AG20443 (cell line): ENCODE data around the gene ARMC9.
"Not testable (repeated sequence)": the region's sequence is repeated elsewhere in the genome, so short reads cannot be mapped to it uniquely, and the experiment has no call there.

Source experiments
- DNase-seq: peaks from one replicate; pipeline ENCODE4 v3.0.0; 2012; ENCODE audit warnings: low spot score, mixed read lengths

ARMC9 gene

DNA sequence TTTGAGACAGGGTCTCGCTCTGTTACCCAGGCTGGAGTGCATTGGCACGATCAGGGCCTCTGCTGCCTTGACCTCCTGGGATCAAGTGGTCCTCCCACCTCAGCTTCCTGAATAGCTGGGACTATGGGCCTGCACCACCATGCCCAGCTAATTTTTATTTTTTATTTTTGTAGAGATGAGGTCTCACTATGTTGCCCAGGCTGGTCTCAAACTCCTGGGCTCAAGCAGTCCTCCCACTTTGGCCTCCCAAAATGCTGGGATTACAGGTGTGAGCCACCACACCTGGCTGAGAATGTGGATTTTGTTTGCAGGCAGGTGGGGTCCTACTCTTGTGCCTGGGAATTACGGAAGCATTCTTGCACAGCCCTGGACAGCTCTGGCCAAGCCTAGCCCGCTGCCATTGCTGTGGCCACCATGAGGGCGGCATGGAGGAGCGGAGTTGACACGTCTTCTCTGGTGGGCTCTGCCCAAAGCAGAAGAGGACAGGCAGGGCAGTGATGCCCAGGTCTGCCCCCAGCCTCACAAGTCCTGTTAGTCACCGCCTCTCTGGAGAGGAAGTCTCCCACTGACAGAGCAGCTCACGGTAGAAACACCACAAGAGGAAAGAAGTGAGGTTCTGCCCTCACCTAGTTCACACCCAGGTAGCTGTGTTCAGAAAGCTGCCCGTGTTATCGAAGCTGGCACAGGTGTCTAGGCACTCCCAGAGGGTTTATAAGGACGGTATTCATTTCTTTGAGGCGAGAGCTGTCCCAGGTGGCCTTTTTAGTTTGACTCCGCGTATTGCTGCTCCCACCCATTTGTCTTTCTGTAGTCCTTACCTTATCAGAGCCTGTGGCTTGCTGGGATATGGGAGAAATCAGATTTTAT is 46.2 kb downstream of the ARMC9 start:
- no peak for DNase-seq

DNA sequence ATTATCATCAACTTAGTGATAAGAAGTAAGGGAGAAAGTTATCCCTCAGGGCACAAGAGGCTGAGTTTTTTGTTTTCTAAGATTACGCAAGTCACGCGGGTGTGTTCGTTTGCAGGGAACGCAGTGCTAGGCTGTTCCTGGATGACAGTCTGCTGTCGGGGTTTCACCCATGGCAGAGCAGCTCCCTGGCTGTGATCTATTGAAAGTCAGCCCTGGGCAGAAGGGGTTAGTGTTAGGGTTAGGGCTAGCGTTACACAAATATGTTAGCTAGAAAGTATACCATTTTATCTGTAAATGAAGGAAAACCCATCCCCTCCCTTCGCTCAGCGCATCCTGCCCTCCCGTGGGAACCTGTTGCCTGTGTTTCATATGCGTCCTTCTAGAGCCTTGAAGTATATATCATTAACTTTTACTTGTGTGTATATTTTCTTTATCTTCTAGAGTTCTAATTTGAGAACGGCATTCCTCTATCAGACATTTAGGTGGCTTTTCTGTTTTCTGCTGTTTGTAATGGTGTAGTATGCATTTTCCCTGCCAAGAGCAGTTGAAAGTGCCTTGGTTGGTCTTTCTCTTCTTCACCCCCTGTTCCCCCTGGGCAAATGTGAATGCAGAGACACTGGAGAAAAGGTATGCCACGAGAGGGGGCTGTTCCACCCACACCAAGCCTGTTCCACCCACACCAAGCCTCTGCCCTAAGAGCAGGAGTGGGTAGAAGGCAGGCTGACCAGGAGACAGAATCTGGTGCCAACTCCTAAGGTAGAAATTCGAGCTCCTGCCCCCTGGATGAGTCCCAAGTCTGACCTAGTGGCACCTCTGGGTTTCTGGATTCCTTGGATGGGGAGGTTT is 47.0 kb downstream of the ARMC9 start:
- no peak for DNase-seq

DNA sequence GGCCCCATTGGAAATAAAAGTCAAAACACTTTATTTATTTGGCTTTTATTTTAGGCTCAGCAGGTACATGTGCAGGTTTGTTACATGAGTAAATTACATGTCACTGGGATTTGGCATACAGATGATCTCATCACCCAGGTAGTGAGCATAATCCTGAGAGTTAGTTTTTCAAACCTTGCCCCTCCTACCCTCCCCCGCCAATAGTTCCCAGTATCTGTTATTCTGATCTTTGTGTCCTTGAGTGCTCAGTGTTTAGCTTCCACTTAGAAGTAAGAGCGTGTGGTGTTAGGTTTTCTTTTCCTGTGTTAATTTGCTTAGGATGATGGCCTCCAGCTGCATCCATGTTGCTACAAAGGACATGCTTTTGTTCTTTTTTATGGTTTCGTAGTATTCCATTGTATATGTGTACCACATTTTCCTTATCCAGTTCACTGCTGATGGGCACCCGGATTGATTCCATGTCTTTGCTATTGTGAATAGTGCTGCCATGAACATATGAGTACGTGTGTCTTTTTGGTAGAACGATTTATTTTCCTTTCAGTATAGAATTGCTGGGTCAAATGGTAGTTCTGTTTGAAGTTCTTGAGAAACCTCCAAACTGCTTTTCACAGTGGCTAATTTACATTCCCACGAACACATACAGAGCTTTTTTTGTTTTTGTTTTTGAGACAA is 47.9 kb downstream of the ARMC9 start:
- no peak for DNase-seq

DNA sequence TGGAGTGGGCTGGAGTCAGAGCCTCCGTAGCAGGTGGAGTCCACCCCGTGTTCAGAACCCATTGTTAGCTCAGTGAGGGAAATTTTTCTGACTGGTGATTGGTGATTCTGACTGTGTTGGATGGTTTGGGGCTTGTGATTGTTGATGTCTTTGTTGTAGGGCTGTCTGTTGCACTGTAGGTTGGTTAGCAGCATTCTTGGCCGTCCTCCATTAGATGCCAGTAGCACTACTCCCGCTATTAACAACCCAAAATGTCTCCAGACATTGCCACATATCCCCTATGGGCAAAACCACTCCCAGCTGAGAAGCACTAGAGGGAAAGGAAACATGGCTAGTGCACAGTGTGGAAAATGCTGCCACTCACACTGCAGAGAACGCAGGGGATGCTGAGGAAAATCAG is 51.7 kb downstream of the ARMC9 start:
- DNase-seq, result peak; percentile 25

- DNase-seq, result no peak
These were observed 52.3 kb downstream of the ARMC9 start for GRCh38 chr2:231250698-231251097.

DNA sequence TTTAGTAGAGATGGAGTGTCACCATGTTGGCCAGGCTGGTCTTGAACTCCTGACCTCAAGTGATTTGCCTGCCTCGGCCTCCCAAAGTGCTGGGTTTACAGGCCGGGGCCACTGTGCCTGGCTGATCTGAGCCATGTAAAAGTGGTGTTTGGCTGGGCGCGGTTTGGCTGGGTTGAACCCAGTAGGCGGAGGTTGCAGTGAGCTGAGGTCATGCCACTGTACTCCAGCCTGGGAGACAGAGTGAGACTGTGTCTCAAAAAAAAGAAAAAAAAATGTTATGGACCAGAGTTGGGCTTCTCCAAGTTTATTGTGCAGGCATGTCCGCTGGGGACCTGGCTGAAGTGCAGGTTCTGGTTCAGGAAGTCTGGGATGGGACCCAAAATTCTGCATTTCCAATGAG is 54.9 kb downstream of the ARMC9 start:
- DNase-seq, result not testable (repeated sequence)

- DNase-seq, result no peak
These were observed 58.1 kb downstream of the ARMC9 start for GRCh38 chr2:231256494-231256893.

DNA sequence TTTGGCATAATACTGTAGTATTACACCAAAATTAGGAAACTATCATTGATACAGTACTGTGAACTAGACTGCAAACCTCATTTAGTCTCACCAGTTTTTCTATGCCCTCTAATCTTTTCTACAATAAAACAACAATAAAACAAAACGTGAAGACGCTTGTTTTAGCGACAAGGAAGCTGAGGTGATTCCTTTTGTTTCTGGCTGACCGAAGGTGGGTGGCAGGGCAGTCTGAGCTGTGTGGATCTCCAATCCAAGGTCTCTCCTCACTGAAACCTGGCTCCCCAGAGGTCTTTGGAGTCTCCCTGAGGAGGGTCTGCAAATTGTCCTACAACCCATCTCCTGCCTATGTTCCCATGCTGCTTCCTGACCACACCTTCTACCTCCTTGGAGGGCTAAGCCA is 59.3 kb downstream of the ARMC9 start:
- no peak for DNase-seq

GRCh38 chr2:231258701-231259100 is 60.3 kb downstream of the ARMC9 start:
- DNase-seq, result no peak

- DNase-seq, result no peak
These were observed 60.7 kb downstream of the ARMC9 start for GRCh38 chr2:231259104-231259503.

DNA sequence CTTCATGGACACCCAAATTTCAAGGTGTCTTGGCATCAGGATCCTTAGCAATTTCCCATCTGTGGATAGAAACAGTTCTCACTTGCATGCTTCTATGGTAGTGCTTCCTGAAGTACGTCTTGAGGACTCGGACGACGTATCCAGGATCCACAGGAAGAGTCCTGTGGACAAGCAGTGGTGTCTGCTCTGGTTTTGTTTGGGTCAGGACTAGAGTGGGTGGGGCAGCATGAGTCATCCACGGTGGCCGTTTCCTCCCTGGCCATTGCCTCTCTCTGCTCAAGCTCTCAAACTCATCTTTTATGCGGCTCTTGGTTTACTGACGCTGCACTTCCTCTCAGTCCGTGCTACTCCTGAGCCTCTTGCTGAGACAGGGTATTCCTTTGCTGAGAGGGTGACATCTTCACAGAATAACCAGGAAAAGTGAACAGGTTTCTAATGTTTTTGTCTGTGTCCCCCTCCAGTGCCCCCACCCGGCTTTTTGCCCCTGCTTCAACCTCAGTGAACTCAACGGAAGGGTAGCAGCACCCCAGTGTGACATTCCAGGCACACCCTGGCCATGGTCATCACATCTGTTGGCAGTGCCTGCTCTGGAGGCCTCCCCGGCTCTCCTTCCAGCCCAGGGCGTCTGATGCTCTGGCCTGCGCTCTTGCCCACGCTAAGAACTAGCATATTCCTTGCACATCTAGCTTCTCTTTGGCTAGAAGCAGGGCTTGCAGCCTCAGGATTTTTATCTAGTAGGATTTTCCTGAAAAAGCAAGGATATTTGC is 62.2 kb downstream of the ARMC9 start:
- DNase-seq, result peak; percentile 55

GRCh38 chr2:231263118-231263831 is 64.8 kb downstream of the ARMC9 start:
- no peak for DNase-seq

- DNase-seq, result peak; percentile 25
These were observed 72.0 kb downstream of the ARMC9 start for GRCh38 chr2:231270221-231271114.

DNA sequence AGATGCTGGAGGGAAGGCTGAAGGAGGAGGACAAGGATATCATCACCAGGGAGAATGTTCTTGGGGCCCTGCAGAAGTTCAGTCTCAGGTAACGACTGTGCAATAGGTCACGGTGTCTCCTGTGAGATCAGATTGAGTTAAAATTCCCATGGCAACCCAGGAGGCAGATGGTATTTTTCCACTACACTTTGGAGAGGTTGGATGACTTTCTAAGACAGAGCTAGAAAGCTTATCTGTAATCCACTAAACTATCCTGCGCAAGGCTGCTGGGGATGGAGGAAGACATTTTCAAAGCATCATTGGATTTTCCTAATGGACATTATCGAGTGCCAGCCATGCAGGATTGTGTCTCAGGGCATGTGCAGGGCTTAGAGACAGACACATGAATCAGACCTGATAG is 74.6 kb downstream of the ARMC9 start:
- DNase-seq, result no peak

- DNase-seq, result no peak
These were observed 78.6 kb downstream of the ARMC9 start for GRCh38 chr2:231276987-231277386.

DNA sequence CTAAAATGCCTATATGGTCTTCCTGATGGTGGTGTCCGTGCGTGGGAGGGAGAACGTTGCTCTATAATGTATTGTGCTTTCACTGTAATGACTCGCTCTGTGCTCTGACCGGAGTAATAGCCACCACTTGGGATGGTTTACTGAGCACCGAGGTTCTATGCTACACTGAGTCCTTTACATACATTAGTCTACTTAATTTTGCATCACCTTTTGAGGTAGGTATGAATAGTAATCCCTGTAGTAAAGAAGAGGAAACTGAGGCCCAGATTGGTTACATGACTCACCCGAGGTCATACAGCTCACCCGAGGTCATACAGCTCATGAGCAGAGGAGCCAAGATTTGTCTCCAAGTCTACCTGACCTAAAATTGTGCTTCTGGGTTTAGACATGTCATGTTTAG is 79.5 kb downstream of the ARMC9 start:
- no peak for DNase-seq

DNA sequence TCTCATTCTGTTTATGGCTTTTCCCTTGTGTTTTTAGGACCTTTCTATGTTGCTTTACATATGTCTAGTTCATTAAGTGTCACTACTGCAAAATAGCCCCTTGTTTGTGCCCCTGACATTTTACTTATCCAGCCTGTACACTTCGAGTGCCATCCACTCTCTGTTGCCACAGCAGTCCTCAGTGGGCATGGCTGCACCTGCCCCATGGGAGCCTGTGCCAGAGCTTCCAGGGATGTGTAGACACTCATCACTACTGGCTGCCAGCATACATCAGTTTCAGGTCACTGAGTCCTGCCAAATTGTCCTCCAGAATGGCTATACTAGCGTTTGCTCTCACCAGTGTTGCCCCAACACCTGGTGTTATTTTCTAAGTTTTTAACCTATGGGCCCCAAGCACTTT is 80.4 kb downstream of the ARMC9 start:
- DNase-seq, result no peak

GRCh38 chr2:231280846-231281245 is 82.4 kb downstream of the ARMC9 start:
- no peak for DNase-seq

DNA sequence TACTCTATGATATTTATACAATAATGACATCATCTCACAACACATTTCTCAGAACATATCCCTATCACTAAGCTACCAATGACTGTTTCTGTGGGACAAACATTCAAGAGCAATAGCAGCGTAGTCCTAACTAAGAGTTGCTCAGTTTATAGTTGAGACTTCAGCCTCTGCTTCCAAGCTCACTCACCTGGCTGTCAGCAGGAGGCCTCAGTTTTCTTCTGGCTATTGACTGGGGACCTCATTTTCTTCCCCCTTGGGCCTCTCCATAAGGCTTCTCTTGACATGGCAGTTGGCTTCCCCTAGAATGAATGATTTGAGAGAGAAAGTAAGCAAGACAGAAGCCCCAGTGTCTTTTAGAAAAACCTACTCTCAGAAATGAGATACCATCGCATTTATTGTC is 85.9 kb downstream of the ARMC9 start:
- DNase-seq, result no peak

DNA sequence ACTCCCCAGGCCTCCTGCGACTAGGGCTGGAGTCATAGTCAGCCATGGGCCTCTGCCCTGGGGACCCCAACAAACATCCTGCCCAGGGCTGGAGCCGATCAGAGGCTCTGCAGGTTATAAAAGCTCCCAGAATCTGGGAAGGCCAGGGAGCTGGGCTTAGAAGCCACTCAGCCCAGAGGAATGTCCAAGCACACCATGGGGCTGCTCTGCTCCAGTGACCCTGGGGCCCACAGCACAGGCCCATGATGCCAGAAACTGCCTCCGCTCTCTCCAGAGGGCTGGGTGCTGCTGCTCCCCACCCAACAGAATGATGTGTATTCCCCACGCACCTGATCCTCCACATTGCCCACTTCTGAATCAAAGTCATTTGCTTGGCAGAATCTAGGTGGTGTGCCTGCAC is 88.5 kb downstream of the ARMC9 start:
- DNase-seq, result no peak
